HFFc6 (cell line): ENCODE results near the gene PSPC1. TPM values are rescaled to one million over a fixed set of nuclear protein-coding genes. Genes with fewer than 3 reads are reported as not detected.

ENCODE experiments used
- DNase-seq: peaks from one replicate; pipeline ENCODE4 v3.0.0-alpha.2; 2018
- H3K27ac Mint-ChIP-seq: 2 replicates; pipeline ENCODE4 v1.8.0; 2020; ENCODE audit warnings: mild to moderate bottlenecking, mixed read lengths
- H3K27me3 Mint-ChIP-seq: 2 replicates; pipeline ENCODE4 v1.8.0; 2021; ENCODE audit warnings: mild to moderate bottlenecking, moderate library complexity, mixed read lengths; ENCODE audit not compliant: insufficient read depth
- H3K36me3 Mint-ChIP-seq: 2 replicates; pipeline ENCODE4 v1.8.0; 2021; ENCODE audit warnings: low read depth, mixed read lengths
- H3K4me1 Mint-ChIP-seq: 2 replicates; pipeline ENCODE4 v1.8.0; 2020; ENCODE audit warnings: low read depth, mixed read lengths
- H3K4me3 Mint-ChIP-seq: 2 replicates; pipeline ENCODE4 v1.8.0; 2020; ENCODE audit warnings: mild to moderate bottlenecking, moderate library complexity, mixed read lengths
- H3K9me3 Mint-ChIP-seq: 2 replicates; pipeline ENCODE4 v1.8.0; 2020; ENCODE audit warnings: mild to moderate bottlenecking, mixed read lengths
- CTCF ChIP-seq: fragments of 200-600 bp; sonication (generic); IDR thresholded peaks from 2 replicates; pipeline ENCODE4 v1.5.0; 2021; ENCODE audit warnings: antibody characterized with exemption, mild to moderate bottlenecking
- total RNA-seq, 6 experiments: library from RNA; stranded (reverse); fragmentation: NEBNext Ultra II Directional; extraction: Animal tissue kit (Norgen Biotek cat#: 25700); gene quantifications; 2 replicates in 1 of 6; 3 replicates in 5 of 6; pipeline ENCODE4 v1.2.3, GENCODE V29; 2021

The PSPC1 gene
- total RNA-seq, 6 experiments from 2014 or later, result 35.7 to 41.0 (median 40.0) TPM

- no peaks in the 10 kb centered on the region for H3K27me3 Mint-ChIP-seq
- no peak for TF ChIP-seq CTCF
- peaks cover 19% of the 10 kb centered on the region for H3K36me3 Mint-ChIP-seq
- no peak overlapping the region for H3K4me3 Mint-ChIP-seq
- no peak overlapping the region; the same call in 1 of the 2 replicates for H3K27ac Mint-ChIP-seq
- no peaks in the 10 kb centered on the region for H3K9me3 Mint-ChIP-seq
- no peak for DNase-seq
- peaks cover 17% of the 10 kb centered on the region for H3K4me1 Mint-ChIP-seq
Measured at GRCh38 chr13:19767966-19768365, 14.8 kb downstream of the PSPC1 start.

- Mint-ChIP-seq H3K36me3 (peaks cover 16% of the 10 kb centered on the region), H3K9me3 (no peaks in the 10 kb centered on the region), H3K27me3 (no peaks in the 10 kb centered on the region; the same call in 1 of the 2 replicates), H3K4me1 (peaks cover 11% of the 10 kb centered on the region), H3K4me3 (no peak overlapping the region), H3K27ac (no peak overlapping the region)
- no peak for TF ChIP-seq CTCF
- no peak for DNase-seq
Measured at GRCh38 chr13:19766591-19766990, 16.2 kb downstream of the PSPC1 start.

- TF ChIP-seq CTCF, result no peak
- H3K27ac Mint-ChIP-seq, result no peak overlapping the region
- no peak for DNase-seq
- H3K9me3 Mint-ChIP-seq, result no peaks in the 10 kb centered on the region
- H3K36me3 Mint-ChIP-seq, result peaks cover 23% of the 10 kb centered on the region
- no peak overlapping the region for H3K4me3 Mint-ChIP-seq
- H3K27me3 Mint-ChIP-seq, result no peaks in the 10 kb centered on the region; the same call in 1 of the 2 replicates
- H3K4me1 Mint-ChIP-seq, result peaks cover 29% of the 10 kb centered on the region
Measured at GRCh38 chr13:19764237-19764636, 18.5 kb downstream of the PSPC1 start.

- H3K4me3 Mint-ChIP-seq, result no peak overlapping the region
- H3K4me1 Mint-ChIP-seq, result peaks cover 35% of the 10 kb centered on the region
- H3K27me3 Mint-ChIP-seq, result no peaks in the 10 kb centered on the region; the same call in none of the 2 replicates
- TF ChIP-seq CTCF, result no peak
- no peak overlapping the region for H3K27ac Mint-ChIP-seq
- H3K9me3 Mint-ChIP-seq, result no peaks in the 10 kb centered on the region
- H3K36me3 Mint-ChIP-seq, result peaks cover 23% of the 10 kb centered on the region
- no peak for DNase-seq
Measured at GRCh38 chr13:19763618-19764017, 19.1 kb downstream of the PSPC1 start.

- DNase-seq, result peak; percentile 19
- Mint-ChIP-seq H3K27me3 (no peaks in the 10 kb centered on the region; the same call in none of the 2 replicates), H3K36me3 (peaks cover 40% of the 10 kb centered on the region), H3K4me1 (peaks cover 28% of the 10 kb centered on the region), H3K9me3 (no peaks in the 10 kb centered on the region), H3K4me3 (peak overlapping the region; percentile 24; the same call in 1 of the 2 replicates), H3K27ac (peak overlapping the region; percentile 73)
- TF ChIP-seq CTCF, result no peak
Measured at GRCh38 chr13:19759669-19760068, 23.1 kb downstream of the PSPC1 start.

GRCh38 chr13:19742643-19743042, 40.1 kb downstream of the PSPC1 start:
- Mint-ChIP-seq H3K4me1 (no peaks in the 10 kb centered on the region), H3K27ac (no peak overlapping the region), H3K9me3 (no peaks in the 10 kb centered on the region), H3K4me3 (no peak overlapping the region), H3K36me3 (peaks cover 16% of the 10 kb centered on the region; the same call in 1 of the 2 replicates), H3K27me3 (peaks cover 2% of the 10 kb centered on the region; the same call in 1 of the 2 replicates)
- DNase-seq, result no peak
- no peak for TF ChIP-seq CTCF
